ENCODE results near the gene CACNA1S.

- TF ChIP-seq CTCF (IDR thresholded peaks at IDR 0.05; ENCODE audit: poor library complexity) (no peak), EZH2 (IDR thresholded peaks at IDR 0.05; ENCODE audit: borderline replicate concordance) (no peak)
Measured at GRCh38 chr1:201059401-201059800, 52.8 kb downstream of the CACNA1S start.

Measured in hepatocyte (in vitro differentiated cells).